ENCODE data around the gene ARCN1. TPM values are rescaled to one million over a fixed set of nuclear protein-coding genes. Genes with fewer than 3 reads are reported as not detected.
A peak's percentile ranks its signal among the peaks of the same experiment; 100 is the strongest.
"Not testable (repeated sequence)": the region's sequence is repeated elsewhere in the genome, so short reads cannot be mapped to it uniquely, and the experiment has no call there.

The ARCN1 gene
- total RNA-seq, 4 donors from 2014 or later, result 67.8 to 81.6 (median 78.1) TPM

GRCh38 chr11:118594984-118595383 lies 22.8 kb downstream of the ARCN1 start:
- intact Hi-C loops (cut with DNase I), result loop anchor here (10.0 kb wide), 1 partner anchor 60 kb away; no protein-coding TSS in a partner anchor
- 39 to 42% methylated on average over 5 of the region's 5 CpGs for WGBS, 2 donors
- not testable (repeated sequence) for DNase-seq, H3K9me3 ChIP-seq, H3K4me3 ChIP-seq, H3K27me3 ChIP-seq
- Histone ChIP-seq H3K4me1 (peaks cover 0 to 14% (median 0%) of the 10 kb centered on the region in 3 donors), H3K27ac (peak overlapping the region in 1 of 4 donors; percentile 33), H3K36me3 (peaks cover 25 to 100% (median 45%) of the 10 kb centered on the region in 3 donors)
- peak in 4 of 6 experiments; percentile 32 to 58 (median 37) for TF ChIP-seq CTCF (IDR thresholded peaks at IDR 0.05)

- peaks cover 0 to 14% (median 0%) of the 10 kb centered on the region in 3 donors for H3K4me1 ChIP-seq
- intact Hi-C loops (cut with DNase I), result loop anchor here (10.0 kb wide), 1 partner anchor 58 kb away; no protein-coding TSS in a partner anchor
- TF ChIP-seq POLR2A (IDR thresholded peaks at IDR 0.05), result no peak
- no peak for TF ChIP-seq CTCF (IDR thresholded peaks at IDR 0.05)
- no peak overlapping the region for H3K27ac ChIP-seq
- H3K27me3 ChIP-seq, result no peaks in the 10 kb centered on the region
- no peak overlapping the region for H3K4me3 ChIP-seq
- H3K9me3 ChIP-seq, result no peaks in the 10 kb centered on the region
- DNase-seq, result no peak
- WGBS, 2 donors, result 80 to 85% methylated on average over 7 to 16 of the region's 16 CpGs
- H3K36me3 ChIP-seq, result peaks cover 28 to 100% (median 37%) of the 10 kb centered on the region in 3 donors
These were observed 24.3 kb downstream of the ARCN1 start for GRCh38 chr11:118596224-118597146.

- peaks cover 28 to 100% (median 41%) of the 10 kb centered on the region in 3 donors for H3K36me3 ChIP-seq
- no peak overlapping the region for H3K27ac ChIP-seq
- H3K27me3 ChIP-seq, result no peaks in the 10 kb centered on the region
- 90 to 92% methylated on average over 8 to 9 of the region's 9 CpGs for WGBS, 2 donors
- H3K4me1 ChIP-seq, result peaks cover 0 to 14% (median 0%) of the 10 kb centered on the region in 3 donors
- H3K4me3 ChIP-seq, result no peak overlapping the region
- H3K9me3 ChIP-seq, result no peaks in the 10 kb centered on the region
- TF ChIP-seq CTCF (IDR thresholded peaks at IDR 0.05) (no peak), POLR2A (IDR thresholded peaks at IDR 0.05) (no peak)
- no peak for DNase-seq
- intact Hi-C loops (cut with DNase I), result loop anchor here (10.0 kb wide), 1 partner anchor 57 kb away; no protein-coding TSS in a partner anchor
These were observed 25.3 kb downstream of the ARCN1 start for GRCh38 chr11:118597556-118597955.

DNA sequence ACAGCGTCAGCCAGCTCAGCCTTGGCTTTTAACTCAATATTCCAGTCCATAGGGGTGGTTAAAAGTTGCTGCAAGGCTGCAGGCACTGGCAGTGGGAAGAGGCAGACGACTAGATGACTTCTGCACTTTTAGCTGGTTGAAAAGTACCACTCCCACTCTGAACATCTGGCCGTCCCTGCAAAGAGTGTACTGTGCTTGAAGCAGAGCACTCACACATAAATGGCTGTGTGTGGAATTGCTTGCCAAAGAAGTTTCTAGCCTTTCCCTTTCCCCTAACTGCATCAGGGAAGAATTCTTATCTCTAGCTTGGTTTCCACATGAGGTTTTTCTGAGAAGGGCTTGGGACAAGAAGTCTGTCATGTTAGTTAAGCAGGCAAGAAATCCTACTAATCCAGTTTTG lies 30.1 kb downstream of the ARCN1 start:
- Histone ChIP-seq H3K27me3 (peaks cover 0 to under 1% (median 0%) of the 10 kb centered on the region in 4 donors), H3K9me3 (no peaks in the 10 kb centered on the region), H3K36me3 (peaks cover 12 to 63% (median 13%) of the 10 kb centered on the region in 3 donors), H3K4me3 (no peak overlapping the region), H3K4me1 (peaks cover under 1 to 34% (median 22%) of the 10 kb centered on the region in 3 donors), H3K27ac (peak overlapping the region in 1 of 4 donors; percentile 13)
- no peak for DNase-seq
- TF ChIP-seq CTCF (IDR thresholded peaks at IDR 0.05) (no peak), POLR2A (IDR thresholded peaks at IDR 0.05) (no peak)
- intact Hi-C loops (cut with DNase I), result no loop called here
- 51 to 77% methylated on average over 3 of the region's 3 CpGs for WGBS, 2 donors

GRCh38 chr11:118603709-118604108 lies 31.5 kb downstream of the ARCN1 start:
- intact Hi-C loops (cut with DNase I); DNase-seq; H3K9me3 ChIP-seq; H3K4me3 ChIP-seq: not testable (repeated sequence)
- Histone ChIP-seq H3K27ac (peak overlapping the region in 2 of 4 donors; percentile 10 to 95), H3K36me3 (peaks cover 8 to 49% (median 12%) of the 10 kb centered on the region in 3 donors), H3K27me3 (peaks cover 0 to 14% (median 0%) of the 10 kb centered on the region in 4 donors), H3K4me1 (peaks cover 14 to 47% (median 28%) of the 10 kb centered on the region in 3 donors)
- 79 to 86% methylated on average over 5 to 8 of the region's 8 CpGs for WGBS, 2 donors

Data from esophagus squamous epithelium (tissue), 5 donors.